ENCODE results near the gene DHRSX.
"Not testable (repeated sequence)": the region's sequence is repeated elsewhere in the genome, so short reads cannot be mapped to it uniquely, and the experiment has no call there.

DHRSX gene

DNA sequence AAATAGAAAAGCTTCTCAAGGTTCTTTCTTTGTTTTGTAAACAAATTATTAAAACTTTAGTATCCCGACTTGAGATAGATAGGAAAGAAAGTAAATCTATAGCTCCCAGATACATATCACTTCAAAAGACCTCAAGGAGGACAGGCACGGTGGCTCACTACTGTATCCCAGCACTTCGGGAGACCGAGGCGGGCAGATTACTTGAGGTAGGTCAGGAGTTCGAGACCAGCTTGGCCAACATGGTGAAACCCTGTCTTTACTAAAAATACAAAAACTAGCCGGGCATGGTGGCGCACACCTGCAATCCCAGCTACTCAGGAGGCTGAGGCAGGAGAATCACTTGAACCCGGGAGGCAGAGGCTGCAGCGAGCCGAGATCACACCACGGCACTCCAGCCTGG, 260.0 kb downstream of the DHRSX start:
- DNase-seq (ENCODE audit: extremely low read depth in 1 of 2, low read depth in 1 of 2): not testable (repeated sequence)

DNA sequence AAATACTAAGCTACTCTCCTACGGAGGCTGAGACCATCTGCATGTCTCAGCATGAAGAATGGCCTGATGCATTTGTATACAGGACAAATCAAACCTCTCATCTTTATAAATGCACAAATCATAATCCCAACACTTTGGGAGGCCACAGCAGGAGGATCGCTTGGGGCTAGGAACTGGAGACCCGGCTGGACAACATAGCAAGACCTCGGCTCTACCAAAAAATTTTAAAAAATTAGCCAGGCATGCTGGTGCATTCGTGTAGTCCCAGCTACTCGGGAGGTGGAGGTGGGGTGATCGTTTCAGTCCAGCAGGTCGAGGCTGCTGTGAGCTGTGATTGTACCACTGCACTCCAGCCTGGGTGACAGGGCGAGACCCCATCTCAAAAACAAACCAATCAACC, 262.8 kb downstream of the DHRSX start:
- no peak for DNase-seq (ENCODE audit: extremely low read depth in 1 of 2, low read depth in 1 of 2)

DNA sequence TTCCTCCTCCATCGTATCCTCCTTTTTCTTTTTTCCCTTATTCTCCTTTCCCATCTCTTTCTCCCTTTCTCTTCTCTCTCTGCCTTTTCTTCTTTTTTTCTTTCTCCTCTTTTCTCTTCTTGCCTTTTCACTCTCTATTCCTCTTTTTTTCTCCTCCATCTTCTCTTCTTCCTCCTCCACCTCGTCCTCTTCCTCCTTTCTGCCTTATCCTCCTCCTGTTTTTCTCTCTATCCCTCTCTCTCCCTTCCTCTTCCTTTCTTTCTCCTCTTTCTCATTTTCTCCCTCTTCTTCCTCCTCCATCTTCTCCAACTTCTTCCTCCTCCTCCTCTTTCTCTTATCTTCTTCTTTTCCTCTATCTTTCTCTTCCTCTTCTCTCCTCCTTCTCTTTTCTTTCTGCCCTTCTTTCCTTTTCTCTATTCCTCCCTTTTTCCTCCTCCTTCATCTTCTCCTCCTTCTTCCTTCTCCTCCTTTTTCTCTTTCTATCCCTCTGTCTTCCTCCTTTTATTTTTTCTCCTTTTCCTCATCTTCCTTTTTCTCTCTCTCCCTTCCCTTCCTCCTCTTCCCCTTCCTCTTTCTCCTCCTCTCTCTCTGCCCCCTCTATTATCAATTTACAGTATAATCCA, 269.1 kb downstream of the DHRSX start:
- no peak for DNase-seq (ENCODE audit: extremely low read depth in 1 of 2, low read depth in 1 of 2)

DNA sequence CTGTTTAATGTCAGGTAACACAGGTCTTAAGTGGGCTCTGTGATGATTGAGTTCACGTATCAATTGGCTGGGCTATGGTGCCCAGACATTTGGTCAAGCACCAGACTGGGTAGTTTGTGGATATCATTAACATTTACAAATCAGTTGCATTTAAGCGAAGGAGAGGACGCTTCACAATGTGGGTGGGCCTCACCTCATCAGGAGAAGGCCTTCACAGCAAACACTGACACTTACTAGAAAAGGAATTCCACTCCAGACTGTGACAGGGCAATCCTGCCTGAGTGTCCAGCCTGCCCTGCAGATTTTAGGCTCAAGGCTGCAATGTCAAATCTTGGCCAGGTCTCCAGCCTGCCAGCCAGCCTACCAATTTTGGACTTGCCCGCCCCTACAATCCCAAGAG, 270.3 kb downstream of the DHRSX start:
- no peak for DNase-seq (ENCODE audit: extremely low read depth in 1 of 2, low read depth in 1 of 2)

DNA sequence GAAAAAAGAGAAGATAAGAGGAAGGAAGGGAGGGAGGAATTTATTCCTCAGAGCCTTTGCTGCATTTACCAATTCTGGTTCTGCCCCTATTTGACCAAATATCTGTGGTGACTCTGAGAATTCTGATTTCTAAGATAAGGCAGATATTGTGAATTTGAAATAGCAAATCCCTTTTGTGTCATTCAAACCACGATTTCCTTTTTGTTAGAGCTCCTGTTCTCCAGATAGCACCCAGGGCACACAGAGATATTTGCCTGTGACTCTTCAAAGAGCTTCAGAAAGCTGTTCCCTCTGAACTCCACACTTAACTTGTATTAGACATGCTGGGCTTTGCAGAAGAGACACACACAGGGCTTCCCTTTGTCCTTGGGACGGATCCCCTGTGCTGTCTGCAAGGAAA, 272.2 kb downstream of the DHRSX start:
- DNase-seq (ENCODE audit: extremely low read depth in 1 of 2, low read depth in 1 of 2): no peak

DNA sequence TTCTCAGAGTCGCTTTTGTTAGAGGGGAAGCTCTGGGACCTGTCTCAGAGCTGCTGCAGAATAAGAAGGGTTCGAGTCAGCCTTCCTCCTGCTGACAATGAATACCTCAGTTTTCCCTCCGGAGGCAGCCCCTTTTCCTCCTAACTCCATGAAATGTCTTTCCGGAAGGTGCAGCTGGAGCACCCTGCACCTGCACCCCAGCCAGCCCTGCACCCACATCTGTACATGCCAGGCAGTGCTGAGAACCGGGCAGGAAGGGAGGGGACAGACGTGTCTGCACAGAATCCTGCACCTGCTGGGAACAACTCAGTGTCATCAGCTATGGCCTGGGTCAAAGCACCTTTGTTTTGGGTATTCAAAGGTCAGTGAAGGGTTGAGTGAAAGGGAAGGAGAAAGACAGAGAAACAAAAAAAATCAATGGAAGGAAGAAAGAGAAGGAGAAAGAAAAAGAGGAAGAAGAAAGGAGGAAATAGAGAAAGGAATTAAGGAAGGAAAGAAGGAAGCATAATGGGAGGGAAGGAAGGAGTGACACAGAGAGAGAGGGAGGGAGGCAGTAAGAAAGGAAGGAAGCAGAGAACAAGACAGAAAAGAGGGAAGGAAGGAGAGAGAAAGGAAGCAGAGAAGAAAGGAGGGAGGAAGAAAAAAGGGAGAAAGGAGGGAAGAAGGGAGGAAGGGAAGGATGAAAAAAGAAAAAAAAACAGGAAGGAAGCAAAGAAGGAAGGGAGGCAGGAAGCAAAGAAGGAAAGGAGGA, 273.7 kb downstream of the DHRSX start:
- no peak for DNase-seq (ENCODE audit: extremely low read depth in 1 of 2, low read depth in 1 of 2)

DNA sequence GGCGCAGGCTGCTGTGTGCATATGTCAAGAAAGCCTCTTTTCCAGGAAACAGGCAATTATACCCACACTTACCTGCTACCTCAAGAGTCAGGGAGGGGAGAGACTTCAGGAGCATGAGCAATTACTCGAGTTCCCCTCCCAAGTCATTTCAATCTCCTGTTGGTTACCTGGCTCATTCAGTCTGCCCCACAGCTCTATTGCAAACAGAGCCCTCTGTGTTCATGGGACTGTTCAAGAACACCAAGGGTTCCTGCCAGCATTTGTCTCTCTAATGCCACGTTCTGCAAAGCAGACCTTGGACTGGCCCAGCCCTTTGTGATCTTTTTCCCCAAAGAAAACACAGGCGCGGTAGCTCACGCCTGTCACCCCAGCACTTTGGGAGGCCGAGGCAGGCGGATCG, 274.6 kb downstream of the DHRSX start:
- no peak for DNase-seq (ENCODE audit: extremely low read depth in 1 of 2, low read depth in 1 of 2)

DNA sequence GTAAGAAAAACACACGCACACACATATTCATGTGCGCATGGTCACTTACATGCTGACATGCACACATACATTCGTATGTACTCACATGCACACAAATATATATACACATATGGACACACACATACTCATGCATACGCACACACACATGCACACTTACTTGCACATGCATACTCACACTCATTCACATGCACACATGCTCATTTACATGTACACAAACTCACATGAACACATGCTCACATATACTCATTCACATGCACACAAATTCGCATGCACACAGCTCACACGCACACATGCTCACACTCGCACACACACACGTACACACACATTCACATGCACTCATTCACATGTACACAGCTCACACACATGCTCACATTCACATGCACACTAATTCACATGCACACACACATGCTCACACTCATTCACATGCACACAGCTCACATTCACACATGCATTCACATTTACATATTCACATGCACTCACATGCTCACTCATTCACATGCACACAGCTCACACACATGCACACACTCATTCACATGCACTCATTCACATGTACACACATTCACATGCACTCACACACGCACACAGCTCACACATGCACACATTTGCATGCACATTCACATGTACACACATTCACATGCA, 276.1 kb downstream of the DHRSX start:
- DNase-seq (ENCODE audit: extremely low read depth in 1 of 2, low read depth in 1 of 2): no peak

DNA sequence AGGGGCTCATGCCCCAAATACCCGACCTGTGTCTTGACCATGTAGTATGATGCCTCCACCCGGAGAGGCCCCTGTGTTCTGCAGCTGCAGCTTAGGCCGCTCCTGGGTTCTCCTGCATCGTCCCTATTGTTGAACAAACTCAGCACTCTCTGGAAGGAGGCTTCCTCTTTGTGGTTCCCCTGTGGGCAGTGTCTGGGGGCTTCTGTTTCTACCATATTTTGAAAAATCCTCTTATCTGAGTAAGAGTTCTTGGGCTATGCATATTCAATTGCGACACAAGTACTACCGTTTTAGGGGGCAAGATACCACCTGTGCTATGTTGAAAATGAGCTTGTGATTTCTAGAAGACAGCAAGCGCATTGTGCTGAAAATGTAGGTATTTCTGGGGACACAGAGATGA, 276.6 kb downstream of the DHRSX start:
- no peak for DNase-seq (ENCODE audit: extremely low read depth in 1 of 2, low read depth in 1 of 2)

DNA sequence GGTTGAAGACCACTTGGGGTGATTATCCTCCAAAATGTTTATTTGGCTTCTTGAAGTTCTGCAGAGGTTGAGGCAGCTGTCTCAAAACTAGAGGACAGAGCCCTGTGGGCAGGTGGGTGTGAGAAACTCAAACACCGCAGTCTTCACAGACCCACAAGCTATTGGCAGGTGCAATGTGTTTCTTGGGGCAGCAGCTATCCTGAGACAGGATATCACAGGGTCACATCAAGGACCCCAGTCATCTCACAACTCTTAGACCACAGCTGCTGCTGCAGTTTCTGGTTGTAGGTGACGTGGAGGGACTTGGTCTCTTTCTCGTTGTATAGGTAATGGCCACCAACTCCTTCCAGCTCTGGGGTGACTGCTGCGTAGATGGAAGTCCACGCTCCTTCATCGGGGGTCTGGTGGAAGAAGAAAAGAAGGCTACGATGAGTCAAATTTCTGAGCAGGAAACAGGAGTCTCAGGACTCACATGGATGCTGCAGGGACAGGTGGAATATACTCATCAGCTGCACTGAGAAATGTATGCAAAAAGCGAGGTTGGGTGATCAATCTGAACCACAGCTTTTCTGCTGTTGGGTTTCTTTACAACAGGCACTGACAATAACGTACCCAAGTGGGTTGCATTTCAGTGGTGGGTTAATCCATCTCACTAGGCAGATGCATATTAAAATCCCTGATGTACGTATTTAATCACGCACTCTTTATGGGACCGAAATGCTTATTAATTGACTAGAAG, 279.8 kb downstream of the DHRSX start:
- DNase-seq (ENCODE audit: extremely low read depth in 1 of 2, low read depth in 1 of 2): no peak

DNA sequence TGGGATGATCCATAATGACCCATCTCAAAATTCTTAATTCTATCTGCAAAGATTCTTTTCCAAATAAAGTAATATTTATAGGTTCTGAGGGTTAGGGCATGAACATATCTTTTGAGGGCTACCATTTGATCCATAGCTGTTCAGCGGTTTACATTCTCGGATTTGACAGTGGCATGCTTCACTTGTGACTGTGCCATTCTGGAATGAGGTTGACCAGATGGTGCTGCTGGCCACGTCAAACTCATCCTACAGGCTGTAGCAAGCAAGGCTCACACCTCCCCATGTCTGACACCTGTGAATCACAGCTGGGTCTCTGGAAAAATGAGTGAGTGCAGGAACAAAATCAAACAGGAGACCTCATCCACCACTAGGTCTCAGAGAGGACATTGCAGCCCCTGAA, 280.5 kb downstream of the DHRSX start:
- no peak for DNase-seq (ENCODE audit: extremely low read depth in 1 of 2, low read depth in 1 of 2)

DNA sequence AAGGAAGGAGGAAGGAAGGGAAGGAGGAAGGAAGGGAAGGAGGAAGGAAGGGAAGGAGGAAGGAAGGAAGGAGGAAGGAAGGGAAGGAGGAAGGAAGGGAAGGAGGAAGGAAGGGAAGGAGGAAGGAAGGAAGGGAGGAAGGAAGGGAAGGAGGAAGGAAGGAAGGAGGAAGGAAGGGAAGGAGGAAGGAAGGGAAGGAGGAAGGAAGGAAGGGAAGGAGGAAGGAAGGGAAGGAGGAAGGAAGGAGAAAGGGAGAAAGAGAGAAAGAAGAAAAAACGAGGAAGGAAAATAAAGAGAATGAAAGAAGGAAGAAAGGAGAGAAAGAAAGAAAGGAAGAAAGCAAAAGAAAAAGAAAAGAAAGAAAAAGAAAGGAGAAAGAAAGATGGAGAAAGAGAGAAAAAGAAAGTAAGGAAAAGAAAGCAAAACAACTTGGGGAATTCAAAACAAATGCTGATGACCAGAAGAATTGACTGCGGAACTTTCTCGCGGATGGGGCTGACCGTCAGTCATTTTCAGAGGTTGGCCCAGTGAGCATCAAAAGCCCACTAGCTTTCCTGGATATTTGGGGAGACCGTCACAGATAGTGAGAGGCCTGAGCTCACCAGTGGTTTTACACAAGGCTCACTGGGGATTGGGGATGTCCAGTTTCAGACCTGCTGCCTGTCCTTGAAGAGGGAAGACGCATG, 286.5 kb downstream of the DHRSX start:
- DNase-seq (ENCODE audit: extremely low read depth in 1 of 2, low read depth in 1 of 2): not testable (repeated sequence)

DNA sequence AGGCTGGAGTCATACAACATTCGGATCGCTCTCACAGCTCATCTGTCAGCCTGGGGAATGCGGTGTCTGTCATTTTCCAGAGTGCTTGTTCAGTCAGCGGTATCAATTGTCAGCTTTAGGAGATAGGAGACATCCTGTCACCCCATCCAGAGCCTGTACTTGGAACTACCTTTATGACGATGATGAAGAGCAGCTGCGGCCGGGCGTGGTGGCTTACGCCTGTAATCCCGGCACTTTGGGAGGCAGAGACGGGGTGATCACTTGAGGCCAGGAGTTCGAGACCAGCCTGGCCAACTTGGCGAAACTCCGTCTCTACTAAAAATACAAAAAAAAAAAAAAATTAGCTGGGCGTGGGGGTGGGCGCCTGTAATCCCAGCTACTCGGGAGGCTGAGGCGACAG, 289.1 kb downstream of the DHRSX start:
- DNase-seq (ENCODE audit: extremely low read depth in 1 of 2, low read depth in 1 of 2): not testable (repeated sequence)

DNA sequence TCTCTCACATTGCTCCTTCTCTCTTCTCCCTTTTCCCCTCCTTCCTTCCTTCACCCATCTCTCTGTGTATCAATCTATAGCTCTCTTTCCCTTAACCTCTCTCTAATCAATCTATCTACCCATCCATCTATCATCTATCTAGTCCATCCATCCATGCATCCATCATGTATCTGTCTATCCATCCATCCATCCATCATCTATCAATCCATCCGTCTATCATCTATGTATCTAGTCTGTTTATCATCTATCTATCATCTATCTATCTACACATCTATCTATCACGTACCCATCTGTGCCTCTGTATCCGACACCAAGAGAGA, 307.5 kb downstream of the DHRSX start:
- no peak for DNase-seq (ENCODE audit: extremely low read depth in 1 of 2, low read depth in 1 of 2)

DNA sequence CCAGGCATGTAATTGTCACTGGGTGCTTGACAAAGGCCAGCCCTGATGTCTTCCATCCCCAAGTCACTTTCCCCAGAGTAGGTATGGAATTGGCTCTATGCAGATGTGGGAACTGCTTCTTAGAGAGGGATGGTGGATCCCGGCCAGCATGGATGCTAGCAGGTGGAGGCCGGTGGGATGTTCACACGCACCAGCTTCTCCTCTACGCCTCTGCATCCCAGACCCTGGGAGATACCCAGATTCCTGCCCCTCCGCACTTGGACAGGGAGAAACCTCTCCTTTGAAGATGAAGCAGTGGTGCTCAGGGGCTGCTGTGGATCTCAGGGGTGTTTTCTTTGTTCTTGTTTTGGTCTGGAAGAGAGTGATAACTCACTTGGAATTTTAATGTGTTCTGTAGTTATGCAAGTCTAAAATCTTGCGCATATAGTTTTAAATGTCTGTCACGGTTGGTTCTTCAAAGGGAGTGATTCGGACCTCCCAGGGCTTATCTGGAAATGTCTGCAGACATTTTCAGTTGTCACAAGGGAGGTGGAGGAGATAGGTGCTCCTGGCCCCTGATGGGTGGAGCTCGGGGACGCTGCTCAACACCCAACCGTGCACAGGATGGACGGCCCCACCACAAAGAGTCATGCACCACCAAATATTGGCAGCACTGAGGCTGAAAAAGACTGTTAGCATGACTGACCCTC, 308.0 kb downstream of the DHRSX start:
- no peak for DNase-seq (ENCODE audit: extremely low read depth in 1 of 2, low read depth in 1 of 2)

DNA sequence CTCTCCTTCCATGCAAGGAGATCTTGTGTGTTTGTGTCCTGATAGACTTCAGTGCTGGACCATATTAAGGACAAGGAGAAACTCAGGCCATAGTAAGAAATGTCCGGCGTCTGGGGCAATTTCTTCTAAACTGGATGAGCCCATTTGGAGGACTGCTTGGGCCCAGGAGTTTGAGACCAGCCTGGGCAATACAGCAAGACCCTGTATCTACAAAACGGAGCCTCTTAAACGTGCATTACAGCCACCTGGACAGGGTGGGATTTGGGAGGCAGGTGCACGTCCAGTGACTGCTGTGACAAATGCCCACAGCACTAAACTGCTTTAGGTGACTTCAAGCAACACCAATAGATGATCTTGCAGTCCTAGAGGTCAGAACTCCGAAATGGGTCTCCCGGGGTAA, 311.9 kb downstream of the DHRSX start:
- DNase-seq (ENCODE audit: extremely low read depth in 1 of 2, low read depth in 1 of 2): no peak

DNA sequence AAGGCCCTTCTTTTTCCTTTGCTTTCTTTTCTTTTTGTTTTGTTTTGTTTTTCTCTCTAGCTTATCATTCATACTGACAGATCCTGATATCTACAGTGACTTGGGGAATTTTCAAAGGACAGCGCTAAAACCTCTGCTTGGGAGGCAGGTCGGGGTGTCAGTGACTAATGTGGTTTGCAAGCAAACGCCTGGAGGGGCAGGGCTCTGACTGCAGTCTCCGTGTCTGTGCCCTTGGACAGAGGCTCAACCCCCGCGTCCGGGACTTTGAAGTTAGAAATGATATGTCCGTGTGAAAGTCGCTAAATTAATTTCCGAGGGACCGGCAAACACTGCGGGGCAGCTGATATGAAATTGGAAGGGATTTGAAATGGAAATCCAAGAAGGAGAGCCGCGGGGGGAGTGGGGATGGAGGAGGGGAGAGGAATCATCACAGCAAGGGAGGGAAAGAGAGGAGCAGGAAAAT, 312.4 kb downstream of the DHRSX start:
- DNase-seq (ENCODE audit: extremely low read depth in 1 of 2, low read depth in 1 of 2): no peak

DNA sequence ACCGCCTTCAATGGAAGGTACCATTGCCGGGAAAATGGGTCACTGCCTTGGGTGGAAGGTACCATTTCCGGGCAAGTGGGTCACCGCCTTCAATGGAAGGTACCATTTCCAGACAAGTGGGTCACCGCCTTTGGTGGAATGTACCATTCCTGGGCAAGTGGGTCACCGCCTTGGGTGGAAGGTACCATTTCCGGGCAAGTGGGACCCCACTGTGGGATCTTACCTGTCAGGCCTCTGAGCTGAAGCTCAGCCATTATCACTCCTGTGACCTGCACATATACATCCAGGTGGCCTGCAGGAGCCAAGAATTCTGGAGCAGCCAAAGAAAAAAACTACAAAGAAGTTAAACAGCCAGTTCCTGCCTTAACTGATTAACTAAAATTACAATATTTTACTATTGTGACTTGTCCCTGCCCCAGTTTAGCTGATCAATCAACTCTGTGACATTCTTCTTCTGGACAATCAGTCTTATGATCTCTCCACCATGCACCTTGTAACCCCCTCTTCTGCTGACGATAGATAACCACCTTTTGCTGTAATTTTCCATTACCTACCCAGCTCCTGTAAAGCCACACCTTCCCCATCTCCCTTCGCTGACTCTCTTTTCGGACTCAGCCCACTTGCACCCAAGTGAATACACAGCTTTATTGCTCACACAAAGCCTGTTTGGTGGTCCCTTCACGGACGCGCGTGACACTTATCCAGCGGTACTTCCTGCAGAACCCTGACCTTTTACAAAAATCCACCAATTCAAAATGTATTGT, 313.2 kb downstream of the DHRSX start:
- no peak for DNase-seq (ENCODE audit: extremely low read depth in 1 of 2, low read depth in 1 of 2)

DNA sequence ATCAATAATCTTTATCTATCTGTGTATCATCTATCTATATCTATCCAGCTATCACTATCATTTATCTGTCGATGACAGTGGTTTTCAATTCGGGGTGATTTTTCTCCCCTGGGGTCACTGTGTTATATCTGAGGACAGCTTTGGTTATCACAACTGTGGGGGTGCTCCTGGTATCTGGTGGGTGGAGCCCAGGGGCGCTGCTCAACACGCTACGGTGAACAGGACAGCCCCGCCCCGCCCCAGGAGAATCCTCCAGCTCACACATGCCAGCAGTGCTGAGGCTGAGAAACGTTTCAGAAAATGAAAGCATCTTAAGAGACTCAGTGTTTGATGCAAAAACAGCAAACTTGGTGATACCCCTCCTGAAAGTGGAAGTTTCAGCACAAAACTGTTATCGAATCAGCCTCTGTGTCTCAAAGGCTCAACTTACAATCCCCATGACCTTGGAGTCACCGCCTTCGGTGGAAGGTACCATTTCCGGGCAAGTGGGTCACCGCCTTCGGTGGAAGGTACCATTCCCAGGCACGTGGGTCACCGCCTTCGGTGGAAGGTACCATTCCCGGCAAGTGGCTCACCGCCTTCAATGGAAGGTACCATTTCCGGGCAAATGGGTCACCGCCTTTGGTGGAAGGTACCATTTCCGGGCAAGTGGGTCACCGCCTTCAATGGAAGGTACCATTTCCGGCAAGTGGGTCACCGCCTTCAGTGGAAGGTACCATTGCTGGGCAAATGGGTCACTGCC, 315.3 kb downstream of the DHRSX start:
- DNase-seq (ENCODE audit: extremely low read depth in 1 of 2, low read depth in 1 of 2): no peak

Data from activated CD8-positive, alpha-beta memory T cell treated with anti-CD3 and anti-CD28 coated beads for 1 hour (primary cell).